ENCODE data around the gene SHC2.

SHC2 gene, protein sequence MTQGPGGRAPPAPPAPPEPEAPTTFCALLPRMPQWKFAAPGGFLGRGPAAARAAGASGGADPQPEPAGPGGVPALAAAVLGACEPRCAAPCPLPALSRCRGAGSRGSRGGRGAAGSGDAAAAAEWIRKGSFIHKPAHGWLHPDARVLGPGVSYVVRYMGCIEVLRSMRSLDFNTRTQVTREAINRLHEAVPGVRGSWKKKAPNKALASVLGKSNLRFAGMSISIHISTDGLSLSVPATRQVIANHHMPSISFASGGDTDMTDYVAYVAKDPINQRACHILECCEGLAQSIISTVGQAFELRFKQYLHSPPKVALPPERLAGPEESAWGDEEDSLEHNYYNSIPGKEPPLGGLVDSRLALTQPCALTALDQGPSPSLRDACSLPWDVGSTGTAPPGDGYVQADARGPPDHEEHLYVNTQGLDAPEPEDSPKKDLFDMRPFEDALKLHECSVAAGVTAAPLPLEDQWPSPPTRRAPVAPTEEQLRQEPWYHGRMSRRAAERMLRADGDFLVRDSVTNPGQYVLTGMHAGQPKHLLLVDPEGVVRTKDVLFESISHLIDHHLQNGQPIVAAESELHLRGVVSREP

DNA sequence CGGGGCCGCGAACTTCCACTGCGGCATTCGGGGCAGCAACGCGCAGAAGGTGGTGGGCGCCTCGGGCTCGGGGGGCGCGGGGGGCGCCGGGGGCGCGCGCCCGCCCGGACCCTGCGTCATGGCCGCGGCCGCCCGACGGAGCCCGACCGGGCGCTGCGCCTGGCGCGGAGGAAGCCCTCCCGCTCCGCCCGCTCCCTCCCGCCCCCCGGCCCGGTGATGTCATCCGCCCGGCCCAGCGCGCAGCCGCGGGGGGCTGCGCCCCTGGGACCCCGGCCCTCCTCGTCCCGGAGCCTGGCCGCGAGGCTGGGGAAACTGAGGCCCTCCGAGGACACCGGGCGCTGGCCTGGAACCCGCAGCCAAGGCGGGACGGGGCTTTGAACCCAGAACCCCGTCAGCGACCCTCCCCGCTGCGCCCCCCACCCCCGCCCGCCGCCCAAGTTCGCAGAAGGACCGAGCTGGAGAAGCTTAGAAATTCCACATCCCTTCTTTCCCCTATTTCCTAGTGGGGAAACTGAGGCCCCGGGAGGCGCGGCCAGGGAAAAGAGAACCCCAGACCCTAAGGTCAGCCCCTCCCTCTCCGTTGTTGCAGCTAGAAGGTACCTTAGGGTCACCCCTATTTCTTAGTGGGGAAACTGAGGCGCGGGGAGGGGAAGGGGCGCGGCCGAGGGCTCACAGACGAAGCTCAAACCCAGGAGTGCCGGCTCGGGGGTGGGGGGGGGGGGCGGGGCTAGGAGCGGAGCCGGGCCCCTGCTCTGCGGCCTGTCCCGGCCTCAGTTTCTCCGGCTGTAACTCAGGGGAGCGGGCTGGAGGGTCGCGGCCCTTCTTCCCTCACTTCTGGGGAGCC, at the start of gene SHC2:
SHC2 (minus strand) TSS at position 157 of the 844 bp plus-strand sequence; CDS start at position 120, 37 bp downstream.
- no peak for DNase-seq

DNA sequence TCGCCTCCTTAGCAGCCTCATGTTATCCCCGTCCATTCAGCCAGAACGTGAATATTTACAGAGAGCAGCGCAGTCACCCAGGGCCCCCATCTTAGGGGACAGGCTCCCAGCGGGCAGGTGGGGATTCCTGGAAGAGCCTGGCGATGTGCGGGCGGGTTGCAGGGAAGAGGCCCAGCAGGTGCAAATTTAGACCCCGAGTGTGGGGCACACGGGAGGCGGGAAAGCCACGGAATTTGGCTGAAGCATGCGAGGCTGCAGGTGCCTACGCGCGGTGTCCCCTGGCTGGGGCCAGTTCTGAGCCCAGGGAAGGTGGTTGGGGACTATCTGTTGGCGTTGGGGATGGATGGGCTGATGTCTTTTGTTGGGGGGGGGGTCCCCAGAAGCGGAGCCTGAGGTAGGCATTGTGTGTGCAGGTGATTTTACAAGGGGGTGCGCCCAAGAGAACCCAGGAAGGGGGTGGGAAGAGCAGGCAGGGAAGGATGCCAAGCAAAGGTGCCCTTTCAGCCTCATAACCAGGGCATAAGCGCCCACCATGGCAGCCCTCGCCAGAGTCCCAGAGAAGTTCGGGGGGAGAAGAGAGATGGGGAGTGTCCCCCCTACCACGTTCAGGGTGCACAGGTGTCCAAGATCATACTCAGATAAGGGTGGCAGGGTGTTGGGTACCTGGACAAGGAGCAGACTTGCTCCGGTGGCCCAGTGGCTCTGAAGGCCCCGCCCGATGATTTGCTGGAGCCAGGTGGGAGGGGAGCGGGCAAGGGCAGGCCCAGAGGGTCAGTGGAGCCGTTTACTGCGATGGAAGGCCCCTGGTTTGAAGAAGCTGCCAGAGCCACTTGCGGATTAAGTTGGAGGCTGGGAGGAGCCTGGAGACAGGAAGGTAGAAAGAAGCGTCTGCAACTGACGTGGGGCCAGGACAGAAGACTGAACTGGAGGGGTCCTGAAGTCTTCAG, 47.6 kb upstream of the SHC2 start:
- no peak for DNase-seq

DNA sequence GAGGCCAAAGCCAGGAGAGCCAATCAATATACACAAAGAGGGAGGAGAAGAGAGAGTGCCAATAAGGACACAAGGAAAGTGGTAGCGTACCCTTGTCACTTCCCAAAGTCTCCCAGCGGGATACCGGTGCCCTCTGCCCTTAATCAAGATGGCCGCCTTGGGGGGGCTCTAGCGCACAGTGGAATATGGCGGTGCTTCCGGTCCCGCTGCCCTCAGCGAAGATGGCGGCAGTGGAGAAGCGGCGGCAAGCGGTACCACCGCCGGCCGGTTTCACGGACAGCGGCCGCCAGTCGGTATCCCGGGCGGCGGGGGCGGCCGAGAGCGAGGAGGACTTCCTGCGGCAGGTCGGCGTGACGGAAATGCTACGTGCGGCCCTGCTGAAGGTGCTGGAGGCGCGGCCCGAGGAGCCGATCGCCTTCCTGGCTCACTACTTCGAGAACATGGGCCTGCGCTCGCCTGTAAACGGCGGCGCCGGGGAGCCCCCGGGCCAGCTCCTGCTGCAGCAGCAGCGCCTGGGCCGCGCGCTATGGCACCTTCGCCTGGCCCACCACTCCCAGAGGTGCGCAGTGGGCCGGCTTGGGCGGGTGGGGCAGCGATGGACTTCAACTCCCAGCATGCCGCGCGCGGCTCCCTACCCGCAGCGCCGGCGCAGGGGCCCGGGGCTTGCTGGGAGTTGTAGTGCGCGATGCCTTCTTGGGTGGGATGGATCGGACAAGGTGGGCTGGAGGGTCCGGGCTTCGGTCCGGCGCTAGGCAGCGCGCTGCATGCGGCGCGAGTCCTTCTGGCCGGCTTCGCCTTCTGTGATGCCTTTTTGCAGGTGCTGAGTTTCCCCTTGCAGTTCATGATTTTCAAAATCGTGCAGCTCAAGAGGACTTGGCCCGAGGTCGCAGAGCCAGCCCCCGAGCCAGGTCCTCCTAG, 46.7 kb upstream of the SHC2 start, which contains the start of gene TPGS1:
TPGS1 (plus strand) TSS at position 212 of the 918 bp plus-strand sequence; CDS start at position 222, 10 bp downstream.
- DNase-seq, result peak; percentile 22

DNA sequence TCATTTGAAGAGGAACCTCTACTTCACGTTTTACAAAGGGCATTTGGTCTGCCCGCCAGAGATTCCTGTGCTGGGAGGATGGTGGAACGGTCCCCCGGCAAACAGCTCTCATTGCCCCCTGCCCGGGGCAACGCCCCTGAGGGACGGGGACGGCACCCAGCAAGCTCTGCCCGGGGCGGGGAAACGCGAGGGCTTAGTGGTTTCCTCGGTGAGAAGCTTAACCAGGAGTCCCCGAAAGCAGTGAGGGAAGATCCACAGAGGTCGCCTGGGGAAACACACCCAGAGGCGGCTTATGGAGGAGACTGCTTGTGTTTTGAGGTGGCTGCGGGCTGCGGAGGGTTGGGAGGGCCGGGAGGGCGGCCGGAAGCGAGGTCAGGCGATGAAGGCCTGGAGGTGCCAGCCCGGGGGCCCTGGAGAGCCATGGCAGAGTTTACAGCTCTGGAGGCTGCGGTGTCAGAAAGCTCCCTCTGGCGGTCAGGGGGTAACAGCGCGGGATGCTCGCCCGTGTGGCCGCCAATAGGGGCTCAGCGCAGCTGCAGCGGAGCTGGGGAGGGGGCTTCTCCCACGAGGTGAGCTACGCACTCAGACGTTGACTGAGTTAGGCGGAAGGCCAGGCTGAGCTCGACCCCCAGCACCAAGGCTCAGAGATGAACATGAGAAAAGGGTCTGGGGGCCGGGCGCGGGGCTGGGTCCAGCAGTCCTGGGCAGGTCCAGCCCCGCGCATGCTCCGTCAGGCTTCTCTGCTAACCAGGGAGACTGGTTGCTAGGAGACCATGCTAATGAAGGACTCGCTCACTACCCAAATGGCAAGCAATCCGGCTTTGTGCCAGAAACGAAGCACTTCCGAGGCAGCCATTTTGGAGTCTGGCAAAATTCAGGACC, 45.8 kb upstream of the SHC2 start:
- DNase-seq, result peak; percentile 95

DNA sequence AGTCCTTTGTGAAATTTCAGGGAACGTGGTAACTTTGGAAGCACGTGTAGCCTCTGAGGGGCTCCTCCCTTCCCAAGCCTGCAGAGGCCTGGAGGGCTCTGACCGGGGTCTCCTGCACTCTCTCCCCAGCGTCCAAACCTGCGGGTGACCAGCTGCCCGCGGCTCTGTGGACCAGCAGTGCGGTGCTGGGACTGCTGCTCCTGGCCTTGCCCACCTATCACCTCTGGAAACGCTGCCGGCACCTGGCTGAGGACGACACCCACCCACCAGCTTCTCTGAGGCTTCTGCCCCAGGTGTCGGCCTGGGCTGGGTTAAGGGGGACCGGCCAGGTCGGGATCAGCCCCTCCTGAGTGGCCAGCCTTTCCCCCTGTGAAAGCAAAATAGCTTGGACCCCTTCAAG, 43.8 kb upstream of the SHC2 start:
- no peak for DNase-seq

DNA sequence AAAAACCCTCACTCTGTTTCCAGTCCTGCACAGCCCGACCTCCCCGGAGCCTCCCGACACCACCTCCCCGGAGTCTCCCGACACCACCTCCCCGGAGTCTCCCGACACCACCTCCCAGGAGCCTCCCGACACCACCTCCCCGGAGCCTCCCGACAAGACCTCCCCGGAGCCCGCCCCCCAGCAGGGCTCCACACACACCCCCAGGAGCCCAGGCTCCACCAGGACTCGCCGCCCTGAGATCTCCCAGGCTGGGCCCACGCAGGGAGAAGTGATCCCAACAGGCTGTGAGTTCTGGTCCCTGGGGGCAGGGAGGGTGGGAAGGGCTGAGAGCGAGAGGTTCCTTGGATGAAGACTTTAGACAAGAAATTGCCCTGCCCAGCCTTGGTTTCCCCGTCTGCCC, 40.8 kb upstream of the SHC2 start:
- DNase-seq, result no peak

DNA sequence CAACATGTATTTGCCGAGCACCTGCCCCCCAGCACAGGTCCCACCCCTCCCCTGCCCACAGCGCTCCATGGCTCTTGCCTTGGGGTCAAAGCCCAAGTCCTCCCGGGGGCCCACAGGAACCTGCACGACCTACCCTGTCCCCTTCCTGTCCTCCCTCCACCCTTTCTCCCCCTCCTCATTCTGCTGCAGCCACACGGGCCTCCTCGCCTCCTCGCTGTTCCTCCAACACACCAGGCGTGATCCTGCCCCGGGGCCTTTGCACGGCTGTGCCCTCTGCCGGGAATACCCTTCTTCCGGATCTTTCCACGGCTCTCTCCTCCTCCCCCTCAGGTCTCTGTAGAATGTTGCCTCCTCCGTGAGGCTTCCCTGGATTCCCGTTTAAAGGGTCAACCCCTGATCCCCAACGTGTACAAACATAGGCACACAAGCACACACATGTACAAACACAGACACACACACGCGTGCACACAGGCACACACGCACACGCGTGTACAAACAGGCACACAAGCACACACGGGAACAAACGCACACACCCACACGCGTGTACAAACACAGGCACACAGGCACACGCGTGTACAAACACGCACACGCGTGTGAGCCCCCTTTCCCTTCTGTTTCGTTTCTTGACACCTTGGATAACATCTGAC, 38.3 kb upstream of the SHC2 start:
- no peak for DNase-seq

DNA sequence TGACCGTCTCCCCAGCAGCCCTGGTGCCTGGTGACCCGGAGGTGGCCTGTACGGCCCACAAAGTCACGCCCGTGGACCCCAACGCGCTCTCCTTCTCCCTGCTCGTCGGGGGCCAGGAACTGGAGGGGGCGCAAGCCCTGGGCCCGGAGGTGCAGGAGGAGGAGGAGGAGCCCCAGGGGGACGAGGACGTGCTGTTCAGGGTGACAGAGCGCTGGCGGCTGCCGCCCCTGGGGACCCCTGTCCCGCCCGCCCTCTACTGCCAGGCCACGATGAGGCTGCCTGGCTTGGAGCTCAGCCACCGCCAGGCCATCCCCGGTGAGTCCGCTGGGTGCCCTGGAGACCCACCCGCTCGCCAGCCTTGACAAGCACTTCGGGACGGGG, 37.7 kb upstream of the SHC2 start:
- DNase-seq, result no peak

DNA sequence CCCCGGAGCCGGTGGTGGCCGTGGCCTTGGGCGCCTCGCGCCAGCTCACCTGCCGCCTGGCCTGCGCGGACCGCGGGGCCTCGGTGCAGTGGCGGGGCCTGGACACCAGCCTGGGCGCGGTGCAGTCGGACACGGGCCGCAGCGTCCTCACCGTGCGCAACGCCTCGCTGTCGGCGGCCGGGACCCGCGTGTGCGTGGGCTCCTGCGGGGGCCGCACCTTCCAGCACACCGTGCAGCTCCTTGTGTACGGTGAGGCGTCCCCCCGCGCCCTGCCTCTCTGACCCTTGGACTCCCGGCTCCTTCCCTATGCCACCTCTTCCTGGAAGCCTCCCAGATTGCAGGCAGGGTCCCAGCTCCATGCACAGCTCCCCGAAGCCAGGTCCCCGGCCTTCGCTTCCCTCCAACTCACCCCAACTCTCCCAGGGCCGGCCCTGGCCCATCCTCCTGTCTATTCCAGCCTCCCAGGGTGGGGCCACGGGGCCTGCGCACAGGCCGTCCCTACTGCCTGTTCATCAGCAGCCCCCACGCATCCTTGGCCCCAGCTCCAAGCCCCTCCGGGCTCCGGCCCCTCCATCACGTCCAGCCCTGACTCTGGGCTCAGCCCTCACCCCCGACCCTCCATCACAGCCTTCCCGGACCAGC, 37.2 kb upstream of the SHC2 start:
- DNase-seq, result no peak

DNA sequence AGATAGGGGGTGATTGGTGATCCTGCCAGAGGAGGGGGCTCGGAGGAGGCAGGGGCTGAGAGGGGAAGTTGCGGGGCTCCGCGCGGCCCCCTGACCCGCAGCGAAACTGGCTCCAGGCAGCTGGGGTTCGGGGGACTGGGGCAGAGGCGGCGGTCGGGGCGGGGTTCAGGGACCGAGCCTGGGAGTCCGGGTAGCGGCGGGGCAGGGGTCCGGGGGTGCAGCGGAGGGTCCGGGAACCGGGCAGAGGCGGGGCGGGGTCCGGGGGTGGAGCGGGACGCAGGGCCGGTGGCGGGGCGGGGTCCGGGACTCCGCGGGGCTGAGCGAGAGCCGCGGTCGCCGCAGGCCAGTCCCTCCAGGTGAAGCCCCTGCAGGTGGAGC, 36.6 kb upstream of the SHC2 start:
- DNase-seq, result no peak

DNA sequence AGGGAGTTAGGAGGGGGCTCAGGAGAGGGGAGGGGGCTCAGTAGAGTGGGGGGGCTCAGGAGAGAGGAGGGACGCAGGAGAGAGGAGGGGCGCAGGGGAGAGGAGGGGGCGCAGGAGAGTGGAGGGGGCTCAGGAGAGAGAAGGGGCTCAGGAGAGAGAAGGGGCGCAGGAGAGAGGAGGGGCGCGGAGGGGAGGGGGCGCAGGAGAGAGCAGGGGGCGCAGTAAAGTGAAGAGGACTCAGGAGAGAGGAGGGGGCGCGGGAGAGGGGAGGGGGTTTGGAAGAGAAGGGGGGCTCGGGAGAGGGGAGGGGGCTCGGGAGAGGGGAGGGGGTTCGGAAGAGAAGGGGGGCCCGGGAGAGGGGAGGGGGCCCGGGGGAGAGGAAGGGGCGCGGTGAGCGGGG, 36.2 kb upstream of the SHC2 start:
- DNase-seq, result no peak

DNA sequence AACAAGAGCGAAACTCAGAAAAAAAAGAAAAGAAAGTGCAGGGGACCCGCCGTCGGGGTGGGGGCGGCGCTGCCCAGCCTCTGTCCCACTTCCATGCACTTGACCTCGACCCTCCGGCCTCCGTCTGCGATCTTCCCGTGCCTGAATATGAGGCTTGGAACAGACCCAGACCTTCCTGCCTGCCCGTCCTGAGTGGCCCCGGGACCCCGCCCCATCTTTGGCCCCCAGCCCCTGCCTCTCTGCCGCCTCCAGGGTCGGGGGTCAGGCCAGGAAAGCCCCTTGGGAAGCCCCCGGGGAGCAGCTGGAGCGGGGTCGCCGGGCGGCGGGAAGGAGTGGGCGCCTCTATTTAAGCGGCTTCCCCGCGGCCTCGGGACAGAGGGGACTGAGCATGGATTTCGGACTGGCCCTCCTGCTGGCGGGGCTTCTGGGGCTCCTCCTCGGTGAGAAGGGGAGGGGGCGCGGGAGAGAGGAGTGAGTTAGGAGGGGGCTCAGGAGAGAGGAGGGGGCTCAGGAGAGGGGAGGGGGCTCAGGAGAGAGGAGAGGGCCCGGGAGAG, 35.4 kb upstream of the SHC2 start, which contains the start of gene MADCAM1:
MADCAM1 (plus strand) TSS at position 375 of the 554 bp plus-strand sequence; CDS start at position 389, 14 bp downstream.
- no peak for DNase-seq

DNA sequence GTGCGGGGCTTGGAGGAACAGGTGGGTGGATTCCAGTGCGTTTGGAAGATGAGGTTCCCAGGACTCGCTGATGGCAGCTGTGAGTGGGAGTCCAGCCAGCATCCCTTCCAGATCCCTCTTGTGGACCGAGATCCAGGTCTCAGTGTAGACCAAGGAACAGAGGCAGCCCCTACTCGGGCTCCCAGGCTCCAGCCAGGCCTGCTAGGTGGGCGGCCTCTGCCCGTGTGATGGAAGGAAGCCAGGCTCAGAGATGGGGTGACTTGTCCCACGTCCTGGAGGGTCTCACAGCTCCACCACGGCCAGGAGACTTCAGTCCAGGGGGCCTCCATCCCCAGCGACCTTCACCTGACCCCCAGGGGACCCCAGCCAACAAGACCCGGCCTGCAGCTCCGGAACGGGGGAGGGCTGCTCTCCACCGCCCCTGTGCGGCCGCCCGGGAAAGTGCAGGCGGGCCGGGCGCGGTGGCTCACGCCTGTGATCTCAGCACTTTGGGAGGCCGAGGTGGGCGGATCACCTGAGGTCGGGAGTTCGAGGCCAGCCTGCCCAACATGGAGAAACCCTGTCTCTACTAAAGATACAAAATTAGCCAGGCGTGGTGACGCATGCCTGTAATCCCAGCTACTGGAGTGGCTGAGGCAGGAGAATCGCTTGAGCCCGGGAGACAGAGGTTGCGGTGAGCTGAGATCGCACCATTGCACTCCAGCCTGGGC, 34.7 kb upstream of the SHC2 start:
- no peak for DNase-seq

DNA sequence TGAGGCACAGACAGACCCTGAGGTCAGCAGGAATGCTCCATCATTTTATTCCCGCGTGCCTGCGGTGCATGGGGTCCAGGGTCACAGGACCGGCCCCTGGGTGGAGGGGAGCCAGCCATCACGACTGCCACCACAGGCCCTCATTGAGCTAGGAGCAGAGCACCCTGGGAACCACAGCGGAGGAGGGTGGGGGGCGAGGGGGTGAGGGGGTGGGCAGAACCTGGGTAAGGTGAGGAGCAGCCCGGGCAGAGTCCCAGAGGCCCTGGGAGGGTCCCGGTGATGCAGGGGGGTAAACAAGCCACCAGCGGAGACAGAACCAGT, 34.2 kb upstream of the SHC2 start:
- no peak for DNase-seq

DNA sequence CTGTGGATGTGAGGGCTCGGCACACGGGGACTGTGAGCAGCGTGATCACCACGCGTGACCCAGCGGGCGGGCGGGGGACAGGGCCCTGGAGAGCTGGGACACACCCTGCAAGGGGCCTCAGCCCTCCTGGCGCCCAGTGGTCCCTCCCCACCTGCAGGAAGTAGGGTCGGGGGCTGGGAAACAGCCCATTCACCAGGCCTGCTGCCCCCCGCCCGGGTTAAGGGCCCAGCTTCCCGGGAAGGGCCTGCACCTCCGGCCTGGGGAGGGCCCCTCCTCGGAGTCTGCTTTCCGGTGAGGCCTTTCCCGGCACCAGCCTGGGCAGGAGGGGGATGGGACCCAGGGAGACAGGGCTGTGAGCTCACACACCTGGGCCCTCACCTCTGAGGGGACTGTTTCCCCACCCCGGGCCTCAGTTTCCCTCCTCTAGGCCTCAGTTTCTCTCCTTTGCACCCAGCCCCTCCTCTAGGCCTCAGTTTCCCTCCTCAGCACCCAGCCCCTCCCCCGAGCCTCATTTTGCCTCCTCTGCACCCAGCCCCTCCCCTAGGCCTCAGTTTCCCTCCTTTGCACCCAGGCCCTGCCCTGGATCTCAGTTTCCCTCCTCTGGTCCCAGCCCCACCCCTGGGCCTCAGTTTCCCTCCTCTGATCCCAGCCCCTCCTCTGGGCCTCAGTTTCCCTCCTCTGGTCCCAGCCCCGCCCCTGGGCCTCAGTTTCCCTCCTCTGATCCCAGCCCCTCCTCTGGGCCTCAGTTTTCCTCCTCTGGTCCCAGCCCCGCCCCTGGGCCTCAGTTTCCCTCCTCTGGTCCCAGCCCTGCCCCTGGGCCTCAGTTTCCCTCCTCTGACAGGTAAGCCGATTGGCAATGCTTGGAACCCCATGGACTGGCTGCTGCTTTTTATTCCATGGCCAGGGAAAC, 33.6 kb upstream of the SHC2 start:
- DNase-seq, result no peak

DNA sequence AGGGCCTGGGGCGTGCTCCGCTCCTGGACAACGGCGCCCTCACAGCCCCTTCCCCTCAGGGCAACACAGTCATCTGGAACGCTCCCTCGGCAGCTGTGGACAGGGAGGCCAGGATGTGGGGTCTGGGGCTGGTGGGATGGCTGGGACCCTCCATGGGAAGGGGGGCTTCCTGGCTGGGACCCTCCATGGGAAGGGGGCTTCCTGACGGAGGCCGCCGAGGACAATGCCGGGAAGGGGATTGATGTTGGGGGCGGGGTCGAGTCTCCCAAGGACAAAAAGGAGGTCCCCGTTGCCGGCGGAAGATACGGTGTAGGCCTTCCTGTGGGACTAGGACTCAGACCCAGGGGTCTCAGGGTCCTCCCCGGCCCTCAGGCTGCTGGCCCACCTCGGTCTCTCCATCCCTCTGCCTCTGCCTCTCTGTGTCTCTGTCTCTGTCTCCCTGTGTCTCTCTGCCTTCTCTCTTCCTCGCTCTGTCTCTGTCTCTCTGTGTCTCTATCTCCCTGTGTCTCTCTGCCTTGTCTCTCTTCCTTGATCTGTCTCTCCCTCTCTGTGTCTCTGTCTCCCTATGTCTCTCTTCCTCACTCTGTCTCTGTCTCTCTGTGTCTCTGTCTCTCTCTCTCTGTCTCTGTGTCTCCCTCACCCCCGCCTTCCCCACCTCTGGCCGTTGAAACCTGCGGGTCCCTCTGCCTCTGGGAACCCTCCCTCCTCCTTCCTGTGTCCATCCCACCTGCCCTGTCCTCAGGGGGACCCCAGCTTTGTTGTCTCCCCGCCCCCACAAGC, 32.7 kb upstream of the SHC2 start:
- DNase-seq, result no peak

Measured in NCI-H2081 treated with DMSO at 0.1 percent for 48 hours (cell line).